SK-N-SH (cell line): ENCODE results near the gene CCDC88B.

Experiments used
- ELF1 ChIP-seq: IDR thresholded peaks from 2 replicates; pipeline ENCODE4 v1.4.0; 2012
- EZH2phosphoT487 ChIP-seq: fragments of 200-600 bp; sonication (generic); IDR thresholded peaks from 2 replicates; pipeline ENCODE4 v1.6.1; 2017; ENCODE audit warnings: low read depth, mixed run types, mild to moderate bottlenecking, antibody characterized with exemption, moderate library complexity, borderline replicate concordance
- JUND ChIP-seq: IDR thresholded peaks from 2 replicates; pipeline ENCODE4 v1.4.0; 2012
- MAX ChIP-seq: IDR thresholded peaks from 2 replicates; pipeline ENCODE4 v1.4.0; 2012; ENCODE audit warnings: low read depth
- POLR2AphosphoS5 ChIP-seq: IDR thresholded peaks from 2 replicates; pipeline ENCODE4 v1.6.1; 2012; ENCODE audit warnings: low read depth, low read length
- SIN3A ChIP-seq: IDR thresholded peaks from 2 replicates; pipeline ENCODE4 v1.6.1; 2012; ENCODE audit warnings: low read depth, mild to moderate bottlenecking, low read length, moderate library complexity, borderline replicate concordance
- TCF12 ChIP-seq: IDR thresholded peaks from 2 replicates; pipeline ENCODE4 v1.4.0; 2012
- TF ChIP-seq, protein P1 (sequence below): IDR thresholded peaks from 2 replicates; pipeline ENCODE4; 2012

DNA sequence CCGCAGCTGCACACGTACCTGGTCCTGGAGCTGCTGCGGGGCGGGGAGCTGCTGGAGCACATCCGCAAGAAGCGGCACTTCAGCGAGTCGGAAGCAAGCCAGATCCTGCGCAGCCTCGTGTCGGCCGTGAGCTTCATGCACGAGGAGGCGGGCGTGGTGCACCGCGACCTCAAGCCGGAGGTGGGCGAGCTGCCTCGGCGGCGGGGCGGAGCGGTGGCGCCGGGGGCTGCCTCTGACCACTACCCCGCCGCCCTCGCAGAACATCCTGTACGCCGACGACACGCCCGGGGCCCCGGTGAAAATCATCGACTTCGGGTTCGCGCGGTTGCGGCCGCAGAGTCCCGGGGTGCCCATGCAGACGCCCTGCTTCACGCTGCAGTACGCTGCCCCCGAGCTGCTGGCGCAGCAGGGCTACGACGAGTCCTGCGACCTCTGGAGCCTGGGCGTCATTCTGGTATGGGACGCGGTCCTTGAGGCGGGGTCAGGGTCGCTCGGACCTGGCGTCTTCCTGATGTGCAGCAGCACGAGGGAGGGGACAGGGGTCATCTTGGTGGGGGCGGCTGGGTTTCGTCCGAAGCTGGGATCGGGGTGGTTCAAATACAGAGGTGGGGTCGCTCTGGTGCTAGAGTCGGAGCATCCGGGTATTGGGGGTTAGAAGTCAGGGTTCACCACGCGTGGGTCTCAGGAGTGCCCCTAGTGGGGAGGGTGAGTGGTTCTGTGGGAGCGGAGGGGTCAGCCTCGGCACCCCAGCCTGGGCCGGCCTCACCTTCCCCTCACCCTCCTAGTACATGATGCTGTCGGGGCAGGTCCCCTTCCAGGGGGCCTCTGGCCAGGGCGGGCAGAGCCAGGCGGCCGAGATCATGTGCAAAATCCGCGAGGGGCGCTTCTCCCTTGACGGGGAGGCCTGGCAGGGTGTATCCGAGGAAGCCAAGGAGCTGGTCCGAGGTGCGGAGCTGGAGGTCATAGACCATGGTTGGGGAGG is 29.7 kb downstream of the CCDC88B start:
- TF ChIP-seq ELF1 (no peak), EZH2phosphoT487 (no peak), POLR2AphosphoS5 (no peak), JUND (no peak), MAX (no peak), TCF12 (no peak), SIN3A (no peak)
- TF ChIP-seq, protein P1, sequence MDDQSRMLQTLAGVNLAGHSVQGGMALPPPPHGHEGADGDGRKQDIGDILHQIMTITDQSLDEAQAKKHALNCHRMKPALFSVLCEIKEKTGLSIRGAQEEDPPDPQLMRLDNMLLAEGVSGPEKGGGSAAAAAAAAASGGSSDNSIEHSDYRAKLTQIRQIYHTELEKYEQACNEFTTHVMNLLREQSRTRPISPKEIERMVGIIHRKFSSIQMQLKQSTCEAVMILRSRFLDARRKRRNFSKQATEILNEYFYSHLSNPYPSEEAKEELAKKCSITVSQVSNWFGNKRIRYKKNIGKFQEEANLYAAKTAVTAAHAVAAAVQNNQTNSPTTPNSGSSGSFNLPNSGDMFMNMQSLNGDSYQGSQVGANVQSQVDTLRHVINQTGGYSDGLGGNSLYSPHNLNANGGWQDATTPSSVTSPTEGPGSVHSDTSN = no peak
